Measurements from ENCODE around the gene EPC1. TPM values are rescaled to one million over a fixed set of nuclear protein-coding genes. Genes with fewer than 3 reads are reported as not detected.

Gene EPC1
- total RNA-seq, 4 donors from 2014 or later = 30.5 to 68.7 (median 34.5) TPM

DNA sequence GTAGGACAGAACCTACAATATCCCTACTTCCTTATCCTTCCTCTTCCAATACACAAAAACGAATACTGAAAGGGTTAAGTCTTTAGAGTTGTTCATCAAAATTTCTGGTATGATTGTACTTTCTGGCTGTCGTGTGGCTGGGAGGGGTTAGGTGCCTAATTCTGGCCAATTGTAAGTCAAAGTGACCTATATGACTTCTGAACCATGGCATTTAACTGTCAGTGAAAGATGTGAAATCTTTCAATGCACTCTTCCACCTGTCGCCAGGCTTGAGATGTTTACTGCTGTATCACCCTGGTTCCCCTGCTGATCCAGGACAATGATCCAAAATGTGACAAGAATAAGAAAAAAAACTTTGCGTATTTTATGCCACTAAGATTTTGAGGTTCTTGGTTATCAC lies 20.8 kb downstream of the EPC1 start:
- ATAC-seq (ENCODE audit: low FRiP score) = no peak
- DNase-seq (ENCODE audit: low spot score) = no peak

DNA sequence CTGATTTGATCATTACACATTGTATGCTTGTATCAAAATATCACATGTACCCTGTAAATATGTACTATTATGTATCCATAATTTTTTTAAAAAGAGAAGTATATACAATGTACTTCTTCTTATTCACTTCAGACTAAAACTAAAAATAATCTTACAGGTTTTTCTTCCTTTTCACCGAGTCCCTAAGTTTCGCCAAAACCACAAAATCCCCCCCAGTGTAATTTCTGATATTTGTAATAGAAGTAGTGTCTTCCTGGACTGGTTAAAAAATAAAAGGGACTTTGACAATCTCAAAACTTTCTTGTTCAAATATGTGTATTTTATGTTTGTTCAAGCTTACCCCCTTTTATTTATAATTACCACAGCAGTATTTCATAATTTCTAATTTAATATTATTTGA lies 23.9 kb downstream of the EPC1 start:
- no peak for ATAC-seq (ENCODE audit: low FRiP score)
- TF ChIP-seq, protein P1, sequence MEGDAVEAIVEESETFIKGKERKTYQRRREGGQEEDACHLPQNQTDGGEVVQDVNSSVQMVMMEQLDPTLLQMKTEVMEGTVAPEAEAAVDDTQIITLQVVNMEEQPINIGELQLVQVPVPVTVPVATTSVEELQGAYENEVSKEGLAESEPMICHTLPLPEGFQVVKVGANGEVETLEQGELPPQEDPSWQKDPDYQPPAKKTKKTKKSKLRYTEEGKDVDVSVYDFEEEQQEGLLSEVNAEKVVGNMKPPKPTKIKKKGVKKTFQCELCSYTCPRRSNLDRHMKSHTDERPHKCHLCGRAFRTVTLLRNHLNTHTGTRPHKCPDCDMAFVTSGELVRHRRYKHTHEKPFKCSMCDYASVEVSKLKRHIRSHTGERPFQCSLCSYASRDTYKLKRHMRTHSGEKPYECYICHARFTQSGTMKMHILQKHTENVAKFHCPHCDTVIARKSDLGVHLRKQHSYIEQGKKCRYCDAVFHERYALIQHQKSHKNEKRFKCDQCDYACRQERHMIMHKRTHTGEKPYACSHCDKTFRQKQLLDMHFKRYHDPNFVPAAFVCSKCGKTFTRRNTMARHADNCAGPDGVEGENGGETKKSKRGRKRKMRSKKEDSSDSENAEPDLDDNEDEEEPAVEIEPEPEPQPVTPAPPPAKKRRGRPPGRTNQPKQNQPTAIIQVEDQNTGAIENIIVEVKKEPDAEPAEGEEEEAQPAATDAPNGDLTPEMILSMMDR (IDR thresholded peaks at IDR 0.05) = no peak
- DNase-seq (ENCODE audit: low spot score) = no peak

More for the DNA sequence above, 20.8 kb downstream of the EPC1 start:
- TF ChIP-seq, protein P1 (IDR thresholded peaks at IDR 0.05) = no peak

DNA sequence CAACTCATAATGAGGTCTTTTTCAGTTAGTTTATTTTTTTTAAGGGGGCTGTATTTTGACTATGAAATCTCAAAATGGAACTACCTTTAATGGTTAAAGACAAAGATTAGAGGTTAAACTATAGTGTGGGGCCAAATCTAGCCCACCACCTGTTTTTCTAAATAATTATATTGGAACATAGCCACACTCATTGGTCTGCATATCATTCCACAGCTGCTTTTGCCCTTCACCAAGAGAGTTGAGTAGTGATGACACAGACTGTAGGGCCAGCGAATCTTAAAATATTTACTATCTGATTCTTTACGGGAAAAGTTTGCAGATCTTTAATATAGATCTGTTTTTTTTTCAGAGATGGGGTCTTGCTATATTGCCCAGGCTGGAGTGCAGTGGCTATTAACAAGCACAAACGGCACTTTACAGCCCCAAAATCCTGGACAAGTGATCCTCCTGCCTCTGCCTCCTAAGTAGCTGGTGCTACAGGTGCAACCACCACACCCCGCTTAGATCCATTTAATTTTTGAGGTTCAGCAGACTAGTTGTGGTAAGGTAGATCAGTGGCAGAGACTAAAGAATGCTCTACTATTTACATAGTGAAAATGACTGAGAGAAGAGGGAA lies 25.8 kb downstream of the EPC1 start:
- no peak for DNase-seq (ENCODE audit: low spot score)
- ATAC-seq (ENCODE audit: low FRiP score) = no peak
- TF ChIP-seq, protein P1 (IDR thresholded peaks at IDR 0.05) = no peak

DNA sequence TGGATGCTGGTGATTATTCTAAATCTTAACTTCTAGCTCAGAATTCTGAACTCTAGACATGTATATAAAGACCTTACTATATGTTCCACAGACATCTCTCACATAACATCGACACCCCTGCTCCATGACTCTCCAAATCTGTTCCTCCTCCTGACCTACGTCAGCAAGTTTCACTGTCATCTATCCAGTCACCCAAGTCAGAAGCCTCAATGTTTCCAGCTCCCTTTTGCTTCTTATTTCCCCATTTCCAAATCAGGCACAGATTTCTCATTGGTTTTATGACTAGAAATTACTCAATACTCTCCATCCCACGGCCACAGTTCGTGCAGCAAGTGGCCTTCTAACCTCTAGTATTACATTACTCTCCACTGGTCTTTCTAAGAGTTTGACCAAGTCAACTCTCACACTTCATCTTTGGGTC lies 28.5 kb downstream of the EPC1 start:
- DNase-seq (ENCODE audit: low spot score) = no peak
- ATAC-seq (ENCODE audit: low FRiP score) = peak; percentile 48
- TF ChIP-seq, protein P1 (IDR thresholded peaks at IDR 0.05) = no peak

DNA sequence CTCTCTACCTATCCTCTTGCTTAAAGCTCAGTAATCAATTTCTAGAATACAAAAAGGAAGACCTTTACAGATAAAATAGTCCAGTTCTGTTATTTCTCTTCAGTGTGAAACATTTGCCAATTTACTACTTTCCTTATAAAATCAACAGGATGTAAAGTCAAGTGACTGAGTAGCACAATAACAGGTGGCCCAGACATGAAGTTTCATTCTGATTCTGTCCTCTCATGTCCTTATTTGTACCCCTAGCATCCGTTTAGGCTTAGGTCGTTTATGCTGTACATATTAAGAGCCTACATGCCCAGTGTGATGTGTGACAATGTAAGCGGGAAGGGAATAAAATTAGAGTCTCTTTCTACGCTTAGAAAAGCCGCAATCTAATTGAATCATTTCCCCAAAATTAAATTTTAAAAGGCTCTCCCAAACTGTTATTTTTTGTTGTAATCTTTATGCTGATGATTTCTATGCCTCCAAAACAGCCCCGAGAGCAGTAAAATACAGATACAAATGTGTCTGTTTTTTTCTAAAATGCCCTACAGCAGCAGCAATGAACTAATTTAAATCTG lies 29.1 kb downstream of the EPC1 start:
- no peak for ATAC-seq (ENCODE audit: low FRiP score)
- no peak for DNase-seq (ENCODE audit: low spot score)
- TF ChIP-seq, protein P1 (IDR thresholded peaks at IDR 0.05) = no peak

DNA sequence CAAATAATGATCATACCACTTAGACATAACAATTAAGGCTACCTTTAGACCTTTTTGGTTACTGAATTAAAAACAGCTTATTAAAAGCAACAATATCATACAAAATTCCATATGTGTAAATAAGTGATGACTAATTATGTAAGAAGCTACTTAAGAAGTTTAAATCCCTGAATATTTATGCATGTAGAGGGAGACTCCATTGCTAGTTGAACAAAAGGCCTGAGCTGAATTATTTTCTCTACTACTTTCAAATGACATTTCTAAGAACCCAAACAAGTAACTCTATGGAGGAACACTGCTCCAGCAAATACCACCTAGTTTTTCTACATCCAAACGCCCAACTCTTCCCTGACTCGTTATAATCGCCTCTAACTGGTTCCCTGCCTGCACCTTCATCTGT lies 31.5 kb downstream of the EPC1 start:
- no peak for DNase-seq (ENCODE audit: low spot score)
- ATAC-seq (ENCODE audit: low FRiP score) = no peak
- TF ChIP-seq, protein P1 (IDR thresholded peaks at IDR 0.05) = no peak

DNA sequence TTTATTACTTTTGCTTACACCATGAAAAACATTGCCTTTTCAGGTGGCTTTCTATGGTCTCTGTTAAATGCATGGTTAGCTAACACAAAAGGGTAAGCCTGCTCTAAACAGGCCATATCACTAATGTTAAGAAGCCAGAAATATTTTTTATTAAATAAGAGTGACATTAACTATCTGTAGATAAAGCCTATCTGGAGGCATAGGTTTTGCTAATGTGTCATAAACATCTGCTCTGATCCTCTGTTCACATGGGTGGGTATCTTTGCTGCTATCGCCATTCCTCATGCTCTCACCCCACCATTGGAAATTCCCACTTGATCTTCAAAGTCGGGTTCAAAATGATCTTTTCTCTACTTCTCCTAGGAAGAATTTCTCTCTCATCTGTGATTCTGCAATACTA lies 32.4 kb downstream of the EPC1 start:
- DNase-seq (ENCODE audit: low spot score) (no peak), ATAC-seq (ENCODE audit: low FRiP score) (no peak)
- TF ChIP-seq, protein P1 (IDR thresholded peaks at IDR 0.05) = no peak

Measured in omental fat pad (tissue), 4 donors.